Stimulated activated CD4-positive, alpha-beta T cell treated with anti-CD3 and anti-CD28 coated beads, Interleukin-12 subunit alpha, Interleukin-12 subunit beta, amount 100 ng/mL, for 4 hours (primary cell): ENCODE measurements around the gene TATDN3.
"Not testable (repeated sequence)": the region's sequence is repeated elsewhere in the genome, so short reads cannot be mapped to it uniquely, and the experiment has no call there.

ENCODE experiments used
- DNase-seq: peaks from one replicate; pipeline ENCODE4 v3.0.0-alpha.2; 2020

Gene TATDN3

GRCh38 chr1:212777151-212777550 lies 14.5 kb upstream of the TATDN3 start:
- DNase-seq = no peak

- DNase-seq = not testable (repeated sequence)
Observed at GRCh38 chr1:212779086-212779485, 12.6 kb upstream of the TATDN3 start.

GRCh38 chr1:212780759-212781158 lies 10.9 kb upstream of the TATDN3 start:
- no peak for DNase-seq

GRCh38 chr1:212781225-212781624 lies 10.5 kb upstream of the TATDN3 start:
- no peak for DNase-seq

- no peak for DNase-seq
Observed at GRCh38 chr1:212782422-212783154, 9.1 kb upstream of the TATDN3 start.

GRCh38 chr1:212783976-212784375 lies 7.7 kb upstream of the TATDN3 start:
- no peak for DNase-seq

GRCh38 chr1:212785871-212786270 lies 5.8 kb upstream of the TATDN3 start:
- DNase-seq = no peak

- DNase-seq = no peak
Observed at GRCh38 chr1:212791261-212791675, 426 bp upstream of the TATDN3 start.

- no peak for DNase-seq
Observed at GRCh38 chr1:212792396-212792908, 758 bp downstream of the TATDN3 start.

- no peak for DNase-seq
Observed at GRCh38 chr1:212794561-212795014, 2.9 kb downstream of the TATDN3 start.

- no peak for DNase-seq
Observed at GRCh38 chr1:212797681-212798080, 6.0 kb downstream of the TATDN3 start.

- DNase-seq = no peak
Observed at GRCh38 chr1:212805767-212806166, 14.1 kb downstream of the TATDN3 start.

- DNase-seq = no peak
Observed at GRCh38 chr1:212814537-212815334, 23.0 kb downstream of the TATDN3 start.

GRCh38 chr1:212816567-212817278 lies 25.0 kb downstream of the TATDN3 start:
- DNase-seq = no peak

- no peak for DNase-seq
Observed at GRCh38 chr1:212819726-212820125, 28.0 kb downstream of the TATDN3 start.

- DNase-seq = no peak
Observed at GRCh38 chr1:212820969-212821368, 29.3 kb downstream of the TATDN3 start.

- DNase-seq = no peak
Observed at GRCh38 chr1:212822956-212823355, 31.3 kb downstream of the TATDN3 start.

GRCh38 chr1:212824201-212824600 lies 32.5 kb downstream of the TATDN3 start:
- DNase-seq = no peak

- no peak for DNase-seq
Observed at GRCh38 chr1:212825798-212826452, 34.2 kb downstream of the TATDN3 start.

GRCh38 chr1:212827171-212827776 lies 35.6 kb downstream of the TATDN3 start:
- DNase-seq = no peak

- no peak for DNase-seq
Observed at GRCh38 chr1:212827831-212828278, 36.2 kb downstream of the TATDN3 start.

- DNase-seq = no peak
Observed at GRCh38 chr1:212828395-212828794, 36.7 kb downstream of the TATDN3 start.
